CD4-positive, alpha-beta memory T cell (primary cell): Measurements from ENCODE around the gene IRF4. TPM values are rescaled to one million over a fixed set of nuclear protein-coding genes. Genes with fewer than 3 reads are reported as not detected.

ENCODE experiments used
- CTCF ChIA-PET: fragments of 350-600 bp; sonication (Branson Sonifier 250); formaldehyde crosslinking; loops from one replicate; lab custom pipeline; 2021; ENCODE audit warnings: inconsistent platforms; ENCODE audit not compliant: partially characterized antibody; lab: Charles Lee
- POLR2A ChIA-PET: fragments of 350-600 bp; sonication (Branson Sonifier 250); formaldehyde crosslinking; loops from one replicate; lab custom pipeline; 2021; ENCODE audit not compliant: partially characterized antibody; lab: Charles Lee
- DNase-seq, 5 donors: peaks; one replicate each; pipeline versions ENCODE4 v3.0.0 to v3.0.0-alpha.2; 2020 to 2022; ENCODE audit warnings: mixed read lengths in 1 of 5
- H3K27ac ChIP-seq: one replicate; pipeline ENCODE4 v1.7.0; 2013; ENCODE audit warnings: low read depth, low read length
- H3K27me3 ChIP-seq: 2 replicates; pipeline ENCODE4 v1.7.0; 2013; ENCODE audit warnings: mild to moderate bottlenecking, low read length, moderate library complexity; ENCODE audit not compliant: insufficient read depth
- H3K36me3 ChIP-seq: 2 replicates; pipeline ENCODE4 v1.7.0; 2013; ENCODE audit warnings: mild to moderate bottlenecking, low read length, moderate library complexity; ENCODE audit not compliant: insufficient read depth
- H3K4me1 ChIP-seq: 2 replicates; pipeline ENCODE4 v1.7.0; 2013; ENCODE audit warnings: mild to moderate bottlenecking, low read length, moderate library complexity; ENCODE audit not compliant: insufficient read depth
- H3K4me3 ChIP-seq, 2 donors: one replicate each; pipeline ENCODE4 v1.7.0; 2013; ENCODE audit warnings: low read length in 2 of 2, mild to moderate bottlenecking in 1 of 2
- H3K9me3 ChIP-seq, 2 donors: one replicate each; pipeline ENCODE4 v1.7.0; 2013; ENCODE audit warnings: low read length in 2 of 2, control low read depth in 1 of 2; ENCODE audit not compliant: control insufficient read depth in 1 of 2
- H3K27ac Mint-ChIP-seq, 7 donors: one replicate each; pipeline ENCODE4 v1.8.0; 2020 to 2021; ENCODE audit warnings: mixed read lengths in 7 of 7, mild to moderate bottlenecking in 6 of 7, inconsistent platforms in 3 of 7, moderate library complexity in 3 of 7
- H3K27me3 Mint-ChIP-seq, 2 donors: one replicate each; pipeline ENCODE4 v1.8.0; 2020 to 2021; ENCODE audit warnings: mixed read lengths in 2 of 2
- H3K36me3 Mint-ChIP-seq, 2 donors: one replicate each; pipeline ENCODE4 v1.8.0; 2020 to 2021; ENCODE audit warnings: mixed read lengths in 2 of 2, inconsistent platforms in 1 of 2, mild to moderate bottlenecking in 1 of 2
- H3K4me1 Mint-ChIP-seq, 4 donors: one replicate each; pipeline ENCODE4 v1.8.0; 2020 to 2021; ENCODE audit warnings: mixed read lengths in 4 of 4, mild to moderate bottlenecking in 1 of 4
- H3K4me3 Mint-ChIP-seq, 8 donors: one replicate each; pipeline ENCODE4 v1.8.0; 2020 to 2021; ENCODE audit warnings: mixed read lengths in 8 of 8, mild to moderate bottlenecking in 7 of 8, moderate library complexity in 6 of 8, inconsistent platforms in 3 of 8
- H3K9me3 Mint-ChIP-seq, 8 donors: one replicate each; pipeline ENCODE4 v1.8.0; 2020 to 2021; ENCODE audit warnings: mixed read lengths in 8 of 8, mild to moderate bottlenecking in 5 of 8, inconsistent platforms in 3 of 8, moderate library complexity in 1 of 8
- intact Hi-C: fragments of 100-400 bp; cut with micrococcal nuclease; formaldehyde crosslinking; loops from one replicate; pipeline ENCODE4 v1.15.1; 2023
- polyA plus RNA-seq, 2 donors: library from polyadenylated mRNA; unstranded; fragments of 300-500 nt; fragmentation: Illumina TruSeq; gene quantifications; one replicate each; pipeline ENCODE4 v1.2.3, GENCODE V29; 2021
- total RNA-seq, 2 experiments: library from RNA; stranded (reverse); gene quantifications; one replicate each; pipeline ENCODE4 v1.2.3, GENCODE V29; 2021

IRF4 gene
- total and polyA plus RNA-seq, 4 experiments from 2014 or later: 2.7 to 8.6 (median 7.1) TPM

GRCh38 chr6:350371-350770 is 41.2 kb upstream of the IRF4 start:
- Histone ChIP-seq H3K36me3 (no peaks in the 10 kb centered on the region), H3K27ac (no peak overlapping the region), H3K4me1 (no peaks in the 10 kb centered on the region), H3K27me3 (no peaks in the 10 kb centered on the region), H3K4me3 (no peak overlapping the region), H3K9me3 (no peaks in the 10 kb centered on the region)
- no peak for DNase-seq
- Mint-ChIP-seq H3K27ac (no peak overlapping the region), H3K36me3 (peaks cover 41 to 49% of the 10 kb centered on the region in 2 donors), H3K9me3 (peaks cover 0 to 9% (median 0%) of the 10 kb centered on the region in 8 donors), H3K27me3 (no peaks in the 10 kb centered on the region), H3K4me3 (no peak overlapping the region), H3K4me1 (no peaks in the 10 kb centered on the region)
- intact Hi-C loops: no loop called here
- CTCF ChIA-PET: no interaction called here
- POLR2A ChIA-PET: no interaction called here

- no peaks in the 10 kb centered on the region for H3K27me3 Mint-ChIP-seq
- H3K27ac ChIP-seq: no peak overlapping the region
- no peak for DNase-seq
- no peaks in the 10 kb centered on the region for H3K4me1 Mint-ChIP-seq
- peaks cover 42 to 46% of the 10 kb centered on the region in 2 donors for H3K36me3 Mint-ChIP-seq
- H3K4me1 ChIP-seq: no peaks in the 10 kb centered on the region
- H3K4me3 ChIP-seq: no peak overlapping the region
- no peaks in the 10 kb centered on the region for H3K36me3 ChIP-seq
- no peak overlapping the region for H3K27ac Mint-ChIP-seq
- H3K9me3 Mint-ChIP-seq: peaks cover 0 to 9% (median 0%) of the 10 kb centered on the region in 8 donors
- H3K4me3 Mint-ChIP-seq: no peak overlapping the region
- intact Hi-C loops: no loop called here
- ChIA-PET POLR2A (no interaction called here), CTCF (interaction anchor here (0.9 to 1.2 kb wide), 2 partner anchors 10 to 163 kb away, joined by 3 read pairs; no protein-coding TSS in a partner anchor)
- no peaks in the 10 kb centered on the region for H3K9me3 ChIP-seq
- no peaks in the 10 kb centered on the region for H3K27me3 ChIP-seq
Observed at GRCh38 chr6:351011-351866, 40.3 kb upstream of the IRF4 start.

DNA sequence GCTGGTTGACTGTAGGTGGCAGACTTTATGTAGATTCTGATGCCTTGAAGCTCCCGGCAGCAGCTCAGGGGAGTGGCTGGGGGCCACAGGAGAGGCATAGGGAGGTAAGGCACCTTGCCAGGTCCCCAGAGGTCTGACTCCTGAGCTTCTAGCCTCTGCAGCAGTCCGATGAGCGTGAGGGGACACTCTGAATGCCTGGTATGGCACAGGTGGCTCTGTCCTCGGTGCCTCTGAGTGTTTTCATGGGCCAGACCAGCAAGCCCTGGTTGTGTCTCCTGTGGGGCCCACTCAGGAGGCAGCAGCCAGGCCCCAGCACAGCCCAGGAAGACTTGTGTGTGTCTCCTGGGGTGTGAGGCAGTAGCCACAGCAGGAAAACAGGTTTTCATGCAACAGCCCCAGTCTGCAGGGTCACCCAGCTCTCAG is 39.7 kb upstream of the IRF4 start:
- Histone ChIP-seq H3K4me3 (no peak overlapping the region), H3K27me3 (no peaks in the 10 kb centered on the region), H3K9me3 (no peaks in the 10 kb centered on the region), H3K36me3 (no peaks in the 10 kb centered on the region), H3K4me1 (no peaks in the 10 kb centered on the region), H3K27ac (no peak overlapping the region)
- no peak for DNase-seq
- intact Hi-C loops: no loop called here
- H3K4me3 Mint-ChIP-seq: no peak overlapping the region
- H3K9me3 Mint-ChIP-seq: peaks cover 0 to 10% (median 0%) of the 10 kb centered on the region in 8 donors
- peaks cover 37 to 46% of the 10 kb centered on the region in 2 donors for H3K36me3 Mint-ChIP-seq
- H3K4me1 Mint-ChIP-seq: no peaks in the 10 kb centered on the region
- ChIA-PET CTCF (interaction anchor here (1.2 kb wide), 1 partner anchor 9 kb away, joined by 3 read pairs; no protein-coding TSS in a partner anchor), POLR2A (no interaction called here)
- no peaks in the 10 kb centered on the region for H3K27me3 Mint-ChIP-seq
- no peak overlapping the region for H3K27ac Mint-ChIP-seq

DNA sequence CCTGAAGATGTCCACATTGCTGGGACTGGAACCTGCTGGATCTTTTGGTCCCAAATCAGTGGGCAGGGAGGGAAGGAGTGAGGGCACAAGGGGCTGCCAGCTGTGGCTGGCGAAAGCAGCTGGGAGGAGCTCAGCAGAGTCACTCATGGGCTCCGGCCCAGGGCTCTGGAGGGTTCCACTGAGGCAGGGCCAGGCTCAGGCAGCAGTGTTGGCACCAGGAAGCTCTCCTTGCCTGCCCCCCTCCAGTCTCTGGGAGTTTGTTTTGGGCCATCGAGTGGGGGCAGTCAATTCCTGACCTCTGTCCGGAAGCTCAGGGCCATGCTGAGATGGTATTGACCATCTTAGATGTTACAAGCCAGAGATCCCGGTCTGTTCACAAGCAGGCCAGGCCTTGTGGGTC is 39.1 kb upstream of the IRF4 start:
- DNase-seq: no peak
- no peaks in the 10 kb centered on the region for H3K27me3 ChIP-seq
- no peaks in the 10 kb centered on the region for H3K9me3 ChIP-seq
- intact Hi-C loops: no loop called here
- POLR2A ChIA-PET: no interaction called here
- H3K27ac ChIP-seq: no peak overlapping the region
- no peaks in the 10 kb centered on the region for H3K4me1 ChIP-seq
- no peak overlapping the region for H3K4me3 Mint-ChIP-seq
- H3K27me3 Mint-ChIP-seq: no peaks in the 10 kb centered on the region
- H3K9me3 Mint-ChIP-seq: peaks cover 0 to 13% (median 0%) of the 10 kb centered on the region in 8 donors
- no peak overlapping the region for H3K27ac Mint-ChIP-seq
- no peak overlapping the region for H3K4me3 ChIP-seq
- CTCF ChIA-PET: no interaction called here
- H3K36me3 Mint-ChIP-seq: peaks cover 33 to 43% of the 10 kb centered on the region in 2 donors
- no peaks in the 10 kb centered on the region for H3K36me3 ChIP-seq
- no peaks in the 10 kb centered on the region for H3K4me1 Mint-ChIP-seq

DNA sequence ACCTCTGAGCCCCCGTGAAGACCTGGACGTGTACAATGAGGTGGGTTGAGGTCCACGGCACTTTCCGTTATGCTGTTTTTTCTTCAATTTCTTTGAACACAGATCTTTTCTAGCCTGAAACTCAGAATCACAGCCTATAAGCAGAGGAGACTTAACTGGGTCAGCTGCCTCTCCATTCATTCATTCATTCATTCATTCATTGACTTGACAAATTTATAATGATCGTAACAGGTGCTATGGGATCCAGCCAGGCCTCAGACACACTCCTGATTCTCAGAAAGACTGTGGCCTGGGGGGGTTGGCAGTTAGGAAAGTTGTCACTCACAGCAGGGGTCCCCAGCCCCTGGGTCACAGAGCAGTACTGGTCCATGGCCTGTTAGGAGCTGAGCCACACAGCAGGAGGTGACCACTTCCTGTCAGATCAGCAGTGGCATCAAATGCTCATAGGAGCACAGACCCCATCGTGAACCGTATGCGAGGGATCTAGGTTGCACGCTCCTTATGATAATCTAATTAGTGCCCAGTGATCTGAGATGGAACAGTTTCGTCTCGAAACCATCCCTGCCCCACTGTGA is 38.6 kb upstream of the IRF4 start:
- Mint-ChIP-seq H3K27me3 (no peaks in the 10 kb centered on the region), H3K36me3 (peaks cover 28 to 38% of the 10 kb centered on the region in 2 donors), H3K4me3 (no peak overlapping the region), H3K4me1 (no peaks in the 10 kb centered on the region), H3K9me3 (peaks cover 0 to 16% (median 0%) of the 10 kb centered on the region in 8 donors), H3K27ac (no peak overlapping the region)
- Histone ChIP-seq H3K27me3 (no peaks in the 10 kb centered on the region), H3K36me3 (no peaks in the 10 kb centered on the region), H3K4me3 (no peak overlapping the region), H3K4me1 (no peaks in the 10 kb centered on the region), H3K9me3 (no peaks in the 10 kb centered on the region), H3K27ac (no peak overlapping the region)
- CTCF ChIA-PET: no interaction called here
- POLR2A ChIA-PET: no interaction called here
- intact Hi-C loops: no loop called here
- DNase-seq: no peak

DNA sequence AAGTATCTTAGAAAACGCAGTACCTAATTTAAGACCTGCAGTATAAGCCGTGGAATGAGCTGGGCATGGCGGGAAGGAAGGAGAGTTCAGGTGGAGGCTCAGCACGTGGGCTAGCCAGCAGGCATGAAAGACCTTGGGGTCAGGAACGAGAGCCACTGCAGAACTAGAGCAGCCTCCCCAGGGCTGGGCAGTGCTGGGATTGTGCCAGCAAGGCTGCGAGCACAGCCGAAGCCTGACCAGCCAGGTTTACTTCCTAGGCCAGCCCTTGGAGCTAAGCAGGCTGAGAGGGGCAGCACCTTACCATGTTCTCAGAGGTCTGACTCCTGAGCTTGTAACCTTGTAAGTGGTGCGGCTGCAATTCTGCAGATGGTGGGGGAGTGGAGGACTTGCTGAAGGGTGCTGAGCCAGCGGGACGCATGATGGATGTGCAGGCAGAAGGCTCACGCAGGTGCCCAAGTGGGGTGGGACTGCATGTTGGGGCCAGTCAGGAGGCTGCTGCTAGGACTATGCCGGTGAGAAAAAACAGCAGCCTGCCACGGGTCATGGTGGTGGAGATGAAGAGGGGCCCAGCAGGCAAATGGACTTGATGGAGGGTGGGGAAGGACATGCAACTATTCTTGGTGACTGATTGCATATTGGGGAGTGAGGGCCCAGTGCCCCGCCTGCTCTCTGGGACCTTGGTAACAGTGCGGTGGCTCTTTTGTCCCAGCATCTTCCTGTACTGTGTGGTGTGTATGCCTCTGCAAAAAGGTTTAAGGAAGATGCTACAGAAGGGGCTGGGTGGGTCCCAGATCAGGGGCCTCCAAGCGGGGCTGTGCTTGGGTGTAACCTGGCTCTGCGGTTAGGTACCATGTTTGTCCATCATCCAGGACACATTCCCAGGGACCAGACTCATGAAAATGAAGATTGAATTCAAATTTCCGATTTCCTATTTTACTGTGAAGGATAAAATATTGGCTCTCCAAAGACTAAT is 37.6 kb upstream of the IRF4 start:
- ChIA-PET POLR2A (no interaction called here), CTCF (no interaction called here)
- no peak overlapping the region for H3K27ac ChIP-seq

More for the DNA sequence above, 37.6 kb upstream of the IRF4 start:
- Histone ChIP-seq H3K36me3 (no peaks in the 10 kb centered on the region), H3K4me3 (no peak overlapping the region), H3K9me3 (no peaks in the 10 kb centered on the region), H3K4me1 (no peaks in the 10 kb centered on the region), H3K27me3 (no peaks in the 10 kb centered on the region)
- intact Hi-C loops: no loop called here
- H3K36me3 Mint-ChIP-seq: peaks cover 18 to 31% of the 10 kb centered on the region in 2 donors
- H3K9me3 Mint-ChIP-seq: peaks cover 0 to 17% (median 0%) of the 10 kb centered on the region in 8 donors
- DNase-seq: no peak
- no peak overlapping the region for H3K4me3 Mint-ChIP-seq
- H3K27me3 Mint-ChIP-seq: no peaks in the 10 kb centered on the region
- H3K4me1 Mint-ChIP-seq: peaks cover 0 to 5% (median 0%) of the 10 kb centered on the region in 4 donors
- no peak overlapping the region for H3K27ac Mint-ChIP-seq
